SU-DHL-6 (cell line): ENCODE data around the gene ALG8.
"Not testable (repeated sequence)": the region's sequence is repeated elsewhere in the genome, so short reads cannot be mapped to it uniquely, and the experiment has no call there.

ENCODE experiments used
- H2AFZ ChIP-seq: fragments of 200-600 bp; sonication (generic); 2 replicates; pipeline ENCODE4 v1.6.1; 2014; ENCODE audit warnings: low read depth, mild to moderate bottlenecking, moderate library complexity, mixed read lengths, antibody characterized with exemption, low read length; ENCODE audit not compliant: severe bottlenecking
- H3F3A ChIP-seq: fragments of 200-600 bp; shearing (Covaris generic); 2 replicates; pipeline ENCODE4 v1.6.0; 2016; ENCODE audit warnings: antibody characterized with exemption, mild to moderate bottlenecking; ENCODE audit not compliant: insufficient read depth
- H3K27ac ChIP-seq: fragments of 200-600 bp; sonication (generic); 2 replicates; pipeline ENCODE4 v1.5.1; 2016; ENCODE audit warnings: low read depth, mild to moderate bottlenecking, low read length, moderate library complexity, mixed read lengths
- H3K27me3 ChIP-seq: fragments of 200-600 bp; sonication (generic), shearing (Covaris generic); 2 replicates; pipeline ENCODE4 v1.6.0; 2014; ENCODE audit warnings: mild to moderate bottlenecking, low read length
- H3K36me3 ChIP-seq: fragments of 200-600 bp; sonication (generic); 2 replicates; pipeline ENCODE4 v1.6.1; 2014; ENCODE audit warnings: mild to moderate bottlenecking, low read length, mixed read lengths
- H3K4me2 ChIP-seq: fragments of 300-600, 200-600 bp; shearing (Covaris generic), sonication (generic); 2 replicates; pipeline ENCODE4 v1.6.0; 2014; ENCODE audit warnings: low read length, low read depth, mild to moderate bottlenecking; ENCODE audit not compliant: poor library complexity, severe bottlenecking
- H3K4me3 ChIP-seq: fragments of 200-600 bp; sonication (generic); 2 replicates; pipeline ENCODE4 v1.5.1; 2014; ENCODE audit warnings: antibody characterized with exemption, low read length, mild to moderate bottlenecking, mixed read lengths; ENCODE audit not compliant: insufficient read depth, poor library complexity, severe bottlenecking
- H3K79me2 ChIP-seq: fragments of 200-600 bp; sonication (generic); 2 replicates; pipeline ENCODE4 v1.6.1; 2014; ENCODE audit warnings: mild to moderate bottlenecking, low read length, moderate library complexity; ENCODE audit not compliant: insufficient read depth
- H3K9ac ChIP-seq: fragments of 200-600 bp; sonication (generic); 2 replicates; pipeline ENCODE4 v1.7.0; 2014; ENCODE audit warnings: mild to moderate bottlenecking, low read length
- H3K9me2 ChIP-seq: fragments of 200-600 bp; sonication (generic); replicated peaks from 2 replicates; pipeline ENCODE4 v1.6.1; 2014; ENCODE audit warnings: low read length; ENCODE audit not compliant: insufficient read depth
- H3K9me3 ChIP-seq: fragments of 200-600 bp; sonication (generic); 2 replicates; pipeline ENCODE4 v1.6.1; 2014; ENCODE audit warnings: low read length, mixed read lengths; ENCODE audit not compliant: insufficient read depth
- H4K20me1 ChIP-seq: fragments of 200-600 bp; sonication (generic); 2 replicates; pipeline ENCODE4 v1.6.1; 2014; ENCODE audit warnings: low read depth, mild to moderate bottlenecking, antibody characterized with exemption, low read length, moderate library complexity, mixed read lengths
- CTCF ChIP-seq: fragments of 200-600 bp; sonication (generic); IDR thresholded peaks from one replicate; pipeline ENCODE4 v1.5.1; 2017; ENCODE audit warnings: antibody characterized with exemption, mild to moderate bottlenecking, low read length, moderate library complexity; ENCODE audit not compliant: insufficient read depth, poor library complexity, severe bottlenecking
- EZH2phosphoT487 ChIP-seq: fragments of 200-600 bp; sonication (generic), shearing (Covaris generic); conservative IDR thresholded peaks from 2 replicates; pipeline ENCODE4 v1.6.1; 2018; ENCODE audit warnings: mild to moderate bottlenecking, antibody characterized with exemption, low read length, moderate library complexity, mixed read lengths

ALG8 gene

GRCh38 chr11:78078218-78079167 lies 60.9 kb downstream of the ALG8 start:
- H3K79me2 ChIP-seq, result peaks cover 56% of the 10 kb centered on the region
- H3K9me2 ChIP-seq, result no peaks in the 10 kb centered on the region
- no peaks in the 10 kb centered on the region for H3K36me3 ChIP-seq
- TF ChIP-seq EZH2phosphoT487 (no peak), CTCF (no peak)
- H2AFZ ChIP-seq, result no peak overlapping the region
- H3K9ac ChIP-seq, result peak overlapping the region; percentile 85
- H3K27me3 ChIP-seq, result no peaks in the 10 kb centered on the region
- H3F3A ChIP-seq, result no peaks in the 10 kb centered on the region
- H3K4me2 ChIP-seq, result peak overlapping the region; percentile 78
- peak overlapping the region; percentile 78 for H3K4me3 ChIP-seq
- no peak overlapping the region for H3K27ac ChIP-seq
- H4K20me1 ChIP-seq, result peaks cover 3% of the 10 kb centered on the region; the same call in 1 of the 2 replicates
- H3K9me3 ChIP-seq, result no peaks in the 10 kb centered on the region

DNA sequence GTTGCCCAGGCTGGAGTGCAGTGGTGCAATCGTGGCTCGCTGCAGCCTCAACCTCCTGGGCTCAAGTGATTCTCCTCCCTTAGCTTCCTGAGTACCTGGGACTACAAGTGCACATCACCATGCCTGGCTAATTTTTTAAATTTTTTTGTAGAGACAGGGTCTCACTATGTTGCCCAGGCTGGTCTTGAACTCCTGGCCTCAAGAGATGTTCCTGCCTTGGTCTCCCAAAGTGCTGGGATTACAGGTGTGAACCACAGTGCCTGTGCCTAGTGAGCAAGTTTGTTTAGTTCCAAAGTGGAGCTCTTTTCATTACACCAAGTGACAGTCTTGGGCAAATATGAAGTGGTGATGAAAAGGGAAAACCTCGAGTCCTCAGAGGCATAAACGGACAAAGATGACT lies 61.8 kb downstream of the ALG8 start:
- not testable (repeated sequence) for H3K9me2 ChIP-seq, H4K20me1 ChIP-seq, H3K36me3 ChIP-seq, H3K27me3 ChIP-seq, H3F3A ChIP-seq, H3K4me3 ChIP-seq, H3K9me3 ChIP-seq, H3K27ac ChIP-seq, H2AFZ ChIP-seq, H3K9ac ChIP-seq
- peak overlapping the region; percentile 78 for H3K4me2 ChIP-seq
- H3K79me2 ChIP-seq, result peaks cover 65% of the 10 kb centered on the region

GRCh38 chr11:78076733-78077403 lies 62.6 kb downstream of the ALG8 start:
- peaks cover 3% of the 10 kb centered on the region; the same call in 1 of the 2 replicates for H4K20me1 ChIP-seq
- no peak overlapping the region for H3K9ac ChIP-seq
- no peaks in the 10 kb centered on the region for H3K27me3 ChIP-seq
- H3K27ac ChIP-seq, result no peak overlapping the region
- no peaks in the 10 kb centered on the region for H3K9me2 ChIP-seq
- H3K4me3 ChIP-seq, result no peak overlapping the region
- H3K79me2 ChIP-seq, result peaks cover 68% of the 10 kb centered on the region
- no peak overlapping the region for H2AFZ ChIP-seq
- no peaks in the 10 kb centered on the region for H3F3A ChIP-seq
- H3K36me3 ChIP-seq, result no peaks in the 10 kb centered on the region
- peak overlapping the region; percentile 78 for H3K4me2 ChIP-seq
- H3K9me3 ChIP-seq, result no peaks in the 10 kb centered on the region
- TF ChIP-seq EZH2phosphoT487 (no peak), CTCF (no peak)
